Measurements from ENCODE around the gene OPN4.

DNA sequence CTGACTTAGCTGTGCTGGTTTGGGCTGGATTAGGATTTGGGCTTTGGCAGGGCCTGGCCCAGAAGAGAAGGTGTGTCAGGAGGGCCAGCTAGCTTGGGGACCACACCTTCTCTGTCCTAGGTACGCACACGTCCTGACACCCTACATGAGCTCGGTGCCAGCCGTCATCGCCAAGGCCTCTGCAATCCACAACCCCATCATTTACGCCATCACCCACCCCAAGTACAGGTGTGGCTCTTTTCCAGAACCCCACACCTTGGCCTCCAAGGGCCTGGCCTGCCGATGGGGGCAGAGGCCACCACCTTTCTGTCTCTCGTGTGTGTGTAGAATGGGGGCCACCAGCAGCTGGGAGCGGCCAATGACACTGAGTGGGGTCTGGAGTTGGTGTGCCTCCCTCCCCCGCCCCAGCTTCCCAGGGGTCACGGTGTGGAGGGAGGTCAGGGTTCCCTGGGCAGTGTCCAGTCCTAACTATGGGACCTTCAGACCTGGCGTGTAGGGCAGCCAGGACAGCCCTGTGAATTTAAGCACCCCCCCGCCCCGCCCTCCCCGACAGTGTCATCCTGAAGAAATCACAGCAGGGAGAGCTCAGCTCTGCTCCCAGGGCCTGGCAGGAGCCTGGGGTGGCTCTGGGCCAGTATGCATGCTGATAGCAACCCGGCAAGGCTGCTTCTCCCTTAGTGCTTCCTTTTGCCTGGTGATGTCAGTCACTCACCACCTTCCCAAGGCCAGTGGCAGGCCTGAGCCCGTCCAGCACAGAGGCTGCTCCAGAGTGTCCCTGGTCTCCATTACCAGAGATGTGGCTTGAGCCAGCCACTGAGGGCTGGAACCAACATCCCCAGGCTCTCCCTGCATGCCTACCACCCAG lies 7.0 kb downstream of the OPN4 start:
- TF ChIP-seq POLR2A (IDR thresholded peaks at IDR 0.05) = no peak
- TF ChIP-seq, protein P1, sequence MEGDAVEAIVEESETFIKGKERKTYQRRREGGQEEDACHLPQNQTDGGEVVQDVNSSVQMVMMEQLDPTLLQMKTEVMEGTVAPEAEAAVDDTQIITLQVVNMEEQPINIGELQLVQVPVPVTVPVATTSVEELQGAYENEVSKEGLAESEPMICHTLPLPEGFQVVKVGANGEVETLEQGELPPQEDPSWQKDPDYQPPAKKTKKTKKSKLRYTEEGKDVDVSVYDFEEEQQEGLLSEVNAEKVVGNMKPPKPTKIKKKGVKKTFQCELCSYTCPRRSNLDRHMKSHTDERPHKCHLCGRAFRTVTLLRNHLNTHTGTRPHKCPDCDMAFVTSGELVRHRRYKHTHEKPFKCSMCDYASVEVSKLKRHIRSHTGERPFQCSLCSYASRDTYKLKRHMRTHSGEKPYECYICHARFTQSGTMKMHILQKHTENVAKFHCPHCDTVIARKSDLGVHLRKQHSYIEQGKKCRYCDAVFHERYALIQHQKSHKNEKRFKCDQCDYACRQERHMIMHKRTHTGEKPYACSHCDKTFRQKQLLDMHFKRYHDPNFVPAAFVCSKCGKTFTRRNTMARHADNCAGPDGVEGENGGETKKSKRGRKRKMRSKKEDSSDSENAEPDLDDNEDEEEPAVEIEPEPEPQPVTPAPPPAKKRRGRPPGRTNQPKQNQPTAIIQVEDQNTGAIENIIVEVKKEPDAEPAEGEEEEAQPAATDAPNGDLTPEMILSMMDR (IDR thresholded peaks at IDR 0.05) = no peak

Measured in testis (tissue), 2 donors.